GM12878 (cell line): ENCODE results near the gene CDC14B. TPM values are rescaled to one million over a fixed set of nuclear protein-coding genes. Genes with fewer than 3 reads are reported as not detected.
A peak's percentile ranks its signal among the peaks of the same experiment; 100 is the strongest.

ENCODE experiments used
- ATF2 ChIP-seq: IDR thresholded peaks from 2 replicates; pipeline ENCODE4 v1.6.1; 2012; ENCODE audit warnings: low read length, inconsistent platforms
- BHLHE40 ChIP-seq, 2 experiments: fragments of 450-650 bp in 1 of 2; IDR thresholded peaks; 2 replicates each; pipeline ENCODE4 v1.6.1; 2011 to 2017; ENCODE audit warnings: low read depth in 2 of 2, borderline replicate concordance in 1 of 2, improper control_type of control experiment in 1 of 2, low read length in 1 of 2, mild to moderate bottlenecking in 1 of 2
- BRCA1 ChIP-seq: IDR thresholded peaks from 2 replicates; pipeline ENCODE4 v1.6.1; 2011; ENCODE audit warnings: low read depth, low read length, improper control_type of control experiment
- CBX3 ChIP-seq: fragments of 200-600 bp; sonication (generic); IDR thresholded peaks from 2 replicates; pipeline ENCODE4 v1.6.1; 2016; ENCODE audit warnings: low read depth, borderline replicate concordance
- EP300 ChIP-seq, 2 experiments: fragments of 150-350 bp in 1 of 2; IDR thresholded peaks; 2 replicates each; pipeline ENCODE4 v1.6.1; 2011 to 2012; ENCODE audit warnings: low read depth in 2 of 2, low read length in 2 of 2, borderline replicate concordance in 1 of 2, improper control_type of control experiment in 1 of 2, inconsistent platforms in 1 of 2; ENCODE audit not compliant: control insufficient read depth in 1 of 2
- HDGF ChIP-seq: fragments of 450-650 bp; IDR thresholded peaks from 2 replicates; pipeline ENCODE4 v1.6.1; 2016; ENCODE audit warnings: antibody characterized with exemption
- JUNB ChIP-seq: IDR thresholded peaks from 2 replicates; pipeline ENCODE4 v1.6.1; 2016; ENCODE audit warnings: antibody characterized with exemption, mild to moderate bottlenecking
- KDM1A ChIP-seq: fragments of 200-600 bp; sonication (generic); IDR thresholded peaks from 2 replicates; pipeline ENCODE4 v1.6.1; 2016; ENCODE audit warnings: borderline replicate concordance
- MAX ChIP-seq: IDR thresholded peaks from 2 replicates; pipeline ENCODE4 v1.6.1; 2012; ENCODE audit warnings: low read depth, low read length, improper control_type of control experiment
- MEF2B ChIP-seq: fragments of 450-650 bp; IDR thresholded peaks from 2 replicates; pipeline ENCODE4 v1.6.1; 2018; ENCODE audit warnings: mild to moderate bottlenecking, moderate library complexity; ENCODE audit not compliant: partially characterized antibody, poor library complexity, severe bottlenecking
- NKRF ChIP-seq: fragments of 450-650 bp; conservative IDR thresholded peaks from 2 replicates; pipeline ENCODE4 v1.6.1; 2017; ENCODE audit warnings: mild to moderate bottlenecking, moderate library complexity
- NR2C1 ChIP-seq: fragments of 450-650 bp; IDR thresholded peaks from 2 replicates; pipeline ENCODE4 v1.6.1; 2017; ENCODE audit warnings: antibody characterized with exemption, mild to moderate bottlenecking, moderate library complexity
- PKNOX1 ChIP-seq: fragments of 450-650 bp; IDR thresholded peaks from 2 replicates; pipeline ENCODE4 v1.6.1; 2016; ENCODE audit warnings: mild to moderate bottlenecking
- STAT3 ChIP-seq: IDR thresholded peaks from 2 replicates; pipeline ENCODE4 v1.6.1; 2011; ENCODE audit warnings: low read depth, low read length, improper control_type of control experiment
- TAF1 ChIP-seq: IDR thresholded peaks from 2 replicates; pipeline ENCODE4 v1.6.1; 2011; ENCODE audit warnings: mild to moderate bottlenecking, low read depth, low read length, borderline replicate concordance
- TARDBP ChIP-seq: IDR thresholded peaks from 2 replicates; pipeline ENCODE4 v1.6.1; 2016; ENCODE audit warnings: borderline replicate concordance
- TBL1XR1 ChIP-seq: IDR thresholded peaks from 2 replicates; pipeline ENCODE4 v1.6.1; 2012; ENCODE audit warnings: low read depth, low read length, improper control_type of control experiment
- YY1 ChIP-seq: IDR thresholded peaks from 2 replicates; pipeline ENCODE4 v1.6.1; 2011; ENCODE audit warnings: low read depth, mild to moderate bottlenecking, low read length
- ZBTB40 ChIP-seq: fragments of 450-650 bp; IDR thresholded peaks from 2 replicates; pipeline ENCODE4 v1.6.1; 2016; ENCODE audit warnings: mild to moderate bottlenecking, moderate library complexity, borderline replicate concordance
- ZNF274 ChIP-seq: IDR thresholded peaks from one replicate; pipeline ENCODE4 v1.8.0; 2011; ENCODE audit not compliant: insufficient read length, insufficient read depth
- ZNF622 ChIP-seq: fragments of 450-650 bp; IDR thresholded peaks from 2 replicates; pipeline ENCODE4 v1.6.1; 2017; ENCODE audit warnings: mild to moderate bottlenecking, inconsistent platforms
- polyA plus RNA-seq, 11 experiments: library from polyadenylated mRNA; depleted of rRNA in 4 of 11; unstranded in 6 of 11; stranded (reverse) in 5 of 11; fragments of >200 nt; fragmentation: Nextera tagmentation in 4 of 11; fragmentation: Illumina TruSeq in 1 of 11; extraction: Ambion mirVana in 4 of 11; extraction: Trizol in 1 of 11; gene quantifications; 1 replicate in 1 of 11; 2 replicates in 10 of 11; pipeline versions ENCODE4 v1.2.1 to v1.2.3, GENCODE V29; 2011 to 2016; ENCODE audit warnings: inconsistent platforms in 2 of 11, missing spikeins in 2 of 11, low read depth in 1 of 11
- total RNA-seq, 4 experiments: library from RNA; depleted of rRNA in 3 of 4; stranded (reverse); fragments of >200 nt in 3 of 4; fragmentation: Illumina TruSeq in 1 of 4; extraction: Trizol in 1 of 4; gene quantifications; 2 replicates each; pipeline versions ENCODE4 v1.2.1 to v1.2.3, GENCODE V29; 2013 to 2021

CDC14B gene
- total and polyA plus RNA-seq, 10 of the 15 experiments (the other 5 are each of a cell fraction or from before 2014, with no cell fraction given), result 3.7 to 11.7 (median 6.2) TPM

GRCh38 chr9:96566498-96567202 is 53.0 kb downstream of the CDC14B start (continued):
- TF ChIP-seq NR2C1 (peak; percentile 5; the same call in 1 of the 2 replicates), CBX3 (no peak), BHLHE40 (IDR thresholded peaks at IDR 0.05; ENCODE audit: borderline replicate concordance in 1 of 2, low read depth in 2 of 2, low read length in 1 of 2) (0 out of 4 replicates have a peak, but pooled peaks have one; percentile 9 to 55), MEF2B (no peak), TBL1XR1 (no peak), ZNF274 (no peak), MAX (no peak; the same call in 1 of the 2 replicates), TAF1 (no peak), HDGF (no peak), ZBTB40 (no peak), TARDBP (no peak), JUNB (no peak), YY1 (peak; percentile 51; the same call in 1 of the 2 replicates), ATF2 (no peak), BRCA1 (no peak), EP300 (IDR thresholded peaks at IDR 0.05; ENCODE audit: borderline replicate concordance in 1 of 2, control insufficient read depth in 1 of 2, low read depth in 2 of 2, low read length in 2 of 2) (no peak), NKRF (peak; percentile 94), PKNOX1 (peak; percentile 17; the same call in 1 of the 2 replicates), KDM1A (no peak), ZNF622 (no peak), STAT3 (no peak)
